K562 (cell line): ENCODE results near the gene TM9SF4. TPM values are rescaled to one million over a fixed set of nuclear protein-coding genes. Genes with fewer than 3 reads are reported as not detected.

Experiments used
- ATAC-seq: fragments of 200-7000 bp; cut with Tn5 transposase; 3 replicates; pipeline ENCODE4 v1.9.1; 2020; ENCODE audit warnings: moderate library complexity
- BruUV-seq: library from RNA; stranded (reverse); fragments of 400-500 nt; replicated peaks from 2 replicates; lab custom pipeline; 2021; lab: Mats Ljungman, UMichigan
- CTCF ChIA-PET: fragments of 300-600 bp; formaldehyde crosslinking; extraction: SDS; loops from one replicate; lab custom pipeline; 2021; ENCODE audit warnings: low intra/inter-chr PET ratio; lab: Yijun Ruan, JAX
- POLR2A ChIA-PET: fragments of 300-600, 350-650 bp; sonication (Branson Sonifier 250); formaldehyde crosslinking; extraction: SDS; loops from one replicate; lab custom pipeline; 2021; ENCODE audit warnings: antibody characterized with exemption, inconsistent platforms; lab: Yijun Ruan, JAX
- DNase-seq, 4 experiments: peaks; one replicate each; pipeline versions ENCODE4 v3.0.0 to v3.0.0-alpha.2; 2011 to 2018; ENCODE audit warnings: low spot score in 3 of 4, mixed read lengths in 3 of 4; ENCODE audit errors: extremely low read depth in 1 of 4
- FAIRE-seq: peaks from 2 replicates; lab custom pipeline; 2011; peaks lifted over from hg19 to GRCh38; lab: Jason Lieb, UNC
- H2AFZ ChIP-seq: 2 replicates; pipeline ENCODE4 v1.6.0; 2011; ENCODE audit warnings: low read depth, low read length, control low read depth, inconsistent platforms
- H3K27ac ChIP-seq: fragments of 200-600 bp; 3 replicates; pipeline ENCODE4 v1.8.0; 2011; ENCODE audit warnings: low read depth, mild to moderate bottlenecking, control low read depth, inconsistent platforms, low read length, moderate library complexity, mixed read lengths; ENCODE audit errors: extremely low read depth
- H3K27me3 ChIP-seq, 2 experiments: fragments of 300-600 bp in 1 of 2; 2 replicates in 1 of 2; 3 replicates in 1 of 2; pipeline versions ENCODE4 v1.6.0 to v1.8.0; 2011; ENCODE audit warnings: inconsistent platforms in 2 of 2, low read length in 2 of 2, mild to moderate bottlenecking in 1 of 2, mixed read lengths in 1 of 2, moderate library complexity in 1 of 2; ENCODE audit not compliant: control insufficient read depth in 2 of 2, insufficient read depth in 2 of 2
- H3K36me3 ChIP-seq: fragments of 300-600 bp; 3 replicates; pipeline ENCODE4 v1.8.0; 2011; ENCODE audit warnings: mild to moderate bottlenecking, low read length, inconsistent platforms; ENCODE audit not compliant: control insufficient read depth, insufficient read depth
- H3K4me1 ChIP-seq, 2 experiments: fragments of 200-600 bp in 1 of 2; replicated peaks in 1 of 2; 2 replicates in 1 of 2; 3 replicates in 1 of 2; pipeline versions ENCODE4 v1.5.1 to v1.8.0; 2011; ENCODE audit warnings: inconsistent platforms in 2 of 2, low read length in 2 of 2, mild to moderate bottlenecking in 1 of 2, mixed read lengths in 1 of 2, moderate library complexity in 1 of 2; ENCODE audit not compliant: control insufficient read depth in 2 of 2, insufficient read depth in 2 of 2
- H3K4me2 ChIP-seq: 2 replicates; pipeline ENCODE4 v1.6.1; 2011; ENCODE audit warnings: low read length, control low read depth, inconsistent platforms, mixed read lengths; ENCODE audit not compliant: insufficient read depth
- H3K4me3 ChIP-seq: fragments of 200-600 bp; sonication (generic), shearing (Covaris generic); 2 replicates; pipeline ENCODE4 v1.5.1; 2016; ENCODE audit warnings: control low read depth, inconsistent platforms
- H3K79me2 ChIP-seq: fragments of 200-600 bp; 3 replicates; pipeline ENCODE4 v1.8.0; 2011; ENCODE audit warnings: low read length, inconsistent platforms; ENCODE audit not compliant: control insufficient read depth, insufficient read depth
- H3K9ac ChIP-seq, 2 experiments: 2 replicates each; pipeline versions ENCODE4 v1.6.0 to v1.6.1; 2011; ENCODE audit warnings: low read depth in 2 of 2, low read length in 2 of 2, control low read depth in 1 of 2, inconsistent platforms in 1 of 2, mild to moderate bottlenecking in 1 of 2, mixed read lengths in 1 of 2; ENCODE audit not compliant: insufficient read depth in 1 of 2
- H3K9me1 ChIP-seq: one replicate; pipeline ENCODE4 v1.6.0; 2011; ENCODE audit warnings: inconsistent platforms, mild to moderate bottlenecking, low read length, moderate library complexity; ENCODE audit not compliant: control insufficient read depth, insufficient read depth
- H3K9me3 ChIP-seq: replicated peaks from 2 replicates; pipeline ENCODE4 v1.5.1; 2011; ENCODE audit warnings: low read depth, low read length, inconsistent platforms; ENCODE audit not compliant: control insufficient read depth, insufficient read depth
- H4K20me1 ChIP-seq: replicated peaks from 2 replicates; pipeline ENCODE4 v1.6.1; 2011; ENCODE audit warnings: low read length, inconsistent platforms, mixed read lengths; ENCODE audit not compliant: control insufficient read depth, insufficient read depth
- COPS2 ChIP-seq: fragments of 450-650 bp; conservative IDR thresholded peaks from 2 replicates; pipeline ENCODE4 v1.6.1; 2016; ENCODE audit warnings: mild to moderate bottlenecking, moderate library complexity
- FOXM1 ChIP-seq, 2 experiments: fragments of 450-650 bp in 1 of 2; sonication (generic) in 1 of 2; formaldehyde crosslinking in 1 of 2; IDR thresholded peaks; 2 replicates each; pipeline versions ENCODE4 v1.6.1 to v1.9.0; 2017 to 2022; ENCODE audit warnings: low read depth in 2 of 2, mild to moderate bottlenecking in 2 of 2, missing genetic modification reagents in 1 of 2, moderate library complexity in 1 of 2
- KLF16 ChIP-seq: IDR thresholded peaks from 2 replicates; pipeline ENCODE4 v1.6.1; 2016; ENCODE audit warnings: antibody characterized with exemption
- NELFE ChIP-seq: IDR thresholded peaks from 2 replicates; pipeline ENCODE4 v1.6.1; 2011; ENCODE audit warnings: mild to moderate bottlenecking; ENCODE audit not compliant: insufficient read depth, insufficient read length
- PURB ChIP-seq: sonication (generic); formaldehyde crosslinking; IDR thresholded peaks from 2 replicates; pipeline ENCODE4 v1.9.0; 2021; ENCODE audit warnings: low read depth, mild to moderate bottlenecking, missing genetic modification reagents
- XRCC4 ChIP-seq: IDR thresholded peaks from one replicate; pipeline ENCODE4 v1.6.1; 2011; ENCODE audit not compliant: insufficient read depth, insufficient read length; ENCODE audit errors: extremely low read depth
- ZBTB7A ChIP-seq: IDR thresholded peaks from 2 replicates; pipeline ENCODE4 v1.6.1; 2011; ENCODE audit warnings: low read depth, mild to moderate bottlenecking, low read length, moderate library complexity, borderline replicate concordance; ENCODE audit not compliant: control insufficient read depth
- ZNF695 ChIP-seq: fragments of 450-650 bp; formaldehyde crosslinking; IDR thresholded peaks from 2 replicates; pipeline ENCODE4 v1.4.0; 2020; ENCODE audit warnings: mild to moderate bottlenecking, moderate library complexity
- ZNF699 ChIP-seq: fragments of 250-450 bp; sonication (Bioruptor Pico); IDR thresholded peaks from 2 replicates; pipeline ENCODE4 v1.8.0; 2021; ENCODE audit warnings: mild to moderate bottlenecking, moderate library complexity; ENCODE audit not compliant: insufficient replicate concordance
- ZNF830 ChIP-seq: fragments of 250-450 bp; sonication (Bioruptor Pico); IDR thresholded peaks from 2 replicates; pipeline ENCODE4 v1.5.0; 2021; ENCODE audit warnings: mild to moderate bottlenecking
- WGBS: fragments of 100-300 bp; shearing (Covaris generic); methylation state at CpG from one replicate; pipeline ENCODE4 v1.1.6; 2016; ENCODE audit warnings: low coverage, mixed read lengths; ENCODE audit not compliant: insufficient coverage; ENCODE audit errors: missing lambda C conversion rate; 5-methylcytosine and 5-hydroxymethylcytosine counted together
- in situ Hi-C: fragments of 300-500 bp; cut with MboI; formaldehyde crosslinking; loops from 4 replicates; pipeline ENCODE4 v1.15.0; 2018; ENCODE audit warnings: inconsistent platforms, mixed read lengths
- intact Hi-C: fragments of 100-400 bp; cut with micrococcal nuclease; formaldehyde crosslinking; loops from 2 replicates; pipeline ENCODE4 v1.14.2; 2022
- polyA plus RNA-seq, 8 experiments: library from polyadenylated mRNA; depleted of rRNA in 4 of 8; stranded (reverse) in 5 of 8; unstranded in 3 of 8; fragments of >200 nt; fragmentation: Nextera tagmentation in 2 of 8; fragmentation: Illumina TruSeq in 1 of 8; extraction: Ambion mirVana in 2 of 8; extraction: Trizol in 1 of 8; gene quantifications; 2 replicates each; pipeline versions ENCODE4 v1.2.1 to v1.2.3, GENCODE V29; 2011 to 2014; ENCODE audit warnings: inconsistent platforms in 1 of 8, missing spikeins in 1 of 8
- total RNA-seq, 7 experiments: library from RNA; depleted of rRNA in 6 of 7; stranded (reverse); fragments of >200 nt in 6 of 7; fragmentation: Illumina TruSeq in 2 of 7; extraction: Trizol in 2 of 7; gene quantifications; 2 replicates each; pipeline versions ENCODE4 v1.2.1 to v1.2.3, GENCODE V29; 2011 to 2021; ENCODE audit warnings: low replicate concordance in 1 of 7
- TF ChIP-seq, protein P1 (sequence below): sonication (generic); IDR thresholded peaks from 2 replicates; pipeline ENCODE4 v1.6.1; 2016
- TF ChIP-seq, protein P2 (sequence below): fragments of 250-450 bp; sonication (Bioruptor Pico); IDR thresholded peaks from 2 replicates; pipeline ENCODE4 v1.5.0; 2021; ENCODE audit warnings: mild to moderate bottlenecking, moderate library complexity

The TM9SF4 gene
- total and polyA plus RNA-seq, 9 of the 15 experiments (the other 6 are each of a cell fraction or from before 2014, with no cell fraction given) = 14.5 to 46.3 (median 26.9) TPM

DNA sequence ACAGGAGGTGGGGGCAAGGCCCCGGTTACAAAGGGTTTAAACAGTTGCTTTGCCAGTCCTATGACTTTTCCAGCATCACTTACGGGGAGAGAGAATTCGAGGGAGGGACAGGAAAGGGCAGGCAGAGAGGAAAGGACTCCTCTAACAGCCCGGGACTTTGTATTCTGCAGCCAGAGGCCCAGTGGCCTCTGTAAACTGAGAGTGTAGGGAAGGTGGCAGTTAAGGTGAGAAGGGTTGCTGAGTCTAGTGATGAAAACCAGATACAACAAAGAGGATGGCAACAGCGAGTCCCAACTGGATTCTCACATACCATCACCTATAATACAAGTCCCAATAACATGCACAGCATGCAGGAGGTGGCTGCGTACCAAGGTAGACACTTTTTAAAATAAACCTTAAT is 84.5 kb downstream of the TM9SF4 start (continued):
- TF ChIP-seq ZNF830 (CRISPR knock-in tag) (no peak), FOXM1 (IDR thresholded peaks at IDR 0.05; ENCODE audit: low read depth) (no peak), FOXM1 (CRISPR knock-in tag; IDR thresholded peaks at IDR 0.05; ENCODE audit: low read depth) (no peak), NELFE (no peak)

DNA sequence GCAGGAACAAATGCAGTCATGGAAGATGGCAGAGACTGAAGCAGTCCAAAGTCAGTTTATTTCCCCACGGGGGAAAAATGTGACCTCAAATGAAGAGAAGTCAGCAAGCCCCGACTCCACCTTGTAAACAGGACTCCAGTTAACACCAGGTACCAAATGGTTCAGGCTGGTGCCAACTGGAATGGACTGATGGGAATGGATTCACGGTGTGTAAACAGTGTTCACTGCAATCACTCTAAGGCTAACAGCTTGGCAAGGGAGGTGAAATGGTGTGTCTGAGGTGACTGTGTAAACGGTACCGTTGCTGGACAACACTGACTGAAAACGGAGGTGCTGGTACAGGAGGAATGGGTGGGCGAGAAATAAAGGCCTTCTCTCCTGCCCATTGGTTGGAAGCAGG is 86.1 kb downstream of the TM9SF4 start:
- H2AFZ ChIP-seq = no peak overlapping the region
- TF ChIP-seq, protein P1, sequence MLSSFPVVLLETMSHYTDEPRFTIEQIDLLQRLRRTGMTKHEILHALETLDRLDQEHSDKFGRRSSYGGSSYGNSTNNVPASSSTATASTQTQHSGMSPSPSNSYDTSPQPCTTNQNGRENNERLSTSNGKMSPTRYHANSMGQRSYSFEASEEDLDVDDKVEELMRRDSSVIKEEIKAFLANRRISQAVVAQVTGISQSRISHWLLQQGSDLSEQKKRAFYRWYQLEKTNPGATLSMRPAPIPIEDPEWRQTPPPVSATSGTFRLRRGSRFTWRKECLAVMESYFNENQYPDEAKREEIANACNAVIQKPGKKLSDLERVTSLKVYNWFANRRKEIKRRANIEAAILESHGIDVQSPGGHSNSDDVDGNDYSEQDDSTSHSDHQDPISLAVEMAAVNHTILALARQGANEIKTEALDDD = no peak
- TF ChIP-seq ZNF699 (CRISPR knock-in tag) = no peak
- TF ChIP-seq ZBTB7A = no peak
- TF ChIP-seq ZNF830 (CRISPR knock-in tag) = no peak
- no peak for TF ChIP-seq ZNF695 (CRISPR knock-in tag)
- no peak for TF ChIP-seq XRCC4
- no peak for TF ChIP-seq COPS2
- TF ChIP-seq, protein P2, sequence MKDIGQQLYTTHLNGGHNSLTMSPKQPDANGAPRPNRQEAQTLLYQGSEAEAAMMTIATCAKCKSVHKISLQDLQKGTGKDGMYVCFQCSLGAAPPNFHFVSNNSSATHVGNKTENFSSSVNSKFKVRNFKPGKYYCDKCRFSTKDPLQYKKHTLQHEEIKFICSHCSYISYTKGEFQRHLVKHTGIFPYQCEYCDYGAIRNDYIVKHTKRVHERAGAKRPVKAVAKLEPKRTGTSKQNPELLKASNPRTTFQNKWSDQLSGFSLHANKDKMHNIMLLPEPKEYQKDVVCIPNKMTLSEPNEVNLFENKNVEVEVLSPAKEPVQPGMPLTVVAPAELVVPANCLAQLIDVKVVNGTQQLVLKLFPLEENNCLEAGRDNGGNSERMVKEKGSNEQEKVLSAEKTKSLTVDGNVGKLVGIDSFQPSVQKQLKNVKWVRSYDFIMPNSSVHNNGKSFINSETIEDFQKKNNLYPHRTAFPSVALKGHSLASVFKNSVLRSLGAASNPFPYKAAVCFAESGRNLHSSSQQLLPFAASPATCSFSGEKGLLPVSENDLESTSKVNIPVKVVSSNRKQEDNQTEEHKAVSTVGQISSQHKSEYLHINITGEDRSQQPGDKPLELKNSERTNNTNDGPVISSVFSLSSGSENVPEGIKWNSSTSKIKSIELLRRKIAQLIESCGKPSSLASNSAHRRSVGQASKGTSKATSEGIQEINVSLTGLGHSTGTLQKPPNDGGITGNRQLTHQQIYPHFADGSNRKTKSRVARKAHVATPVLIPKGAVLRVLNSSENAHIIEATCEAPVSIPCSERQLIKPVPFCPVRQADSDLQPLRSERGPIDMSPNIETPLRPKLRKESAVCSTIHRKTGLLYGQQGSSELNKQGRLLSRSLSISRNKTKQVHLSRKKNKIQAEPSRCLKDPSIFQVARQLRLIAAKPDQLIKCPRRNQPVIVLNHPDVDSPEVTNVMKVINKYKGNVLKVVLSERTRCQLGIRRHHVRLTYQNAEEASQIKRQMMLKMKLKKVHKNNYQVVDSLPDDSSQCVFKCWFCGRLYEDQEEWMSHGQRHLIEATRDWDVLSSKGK (CRISPR knock-in tag) = no peak
- no peak for TF ChIP-seq KLF16
- TF ChIP-seq PURB (CRISPR knock-in tag) = no peak
- DNase-seq (no peak), ATAC-seq (no peak), FAIRE-seq (no peak)
- intact Hi-C loops = no loop called here
- H3K9ac ChIP-seq = no peak overlapping the region
- H3K4me3 ChIP-seq = no peak overlapping the region
- H3K4me1 ChIP-seq = no peaks in the 10 kb centered on the region; a peak in 1 of 5 replicates
- H3K27me3 ChIP-seq = no peaks in the 10 kb centered on the region
- H3K4me2 ChIP-seq = no peak overlapping the region
- H3K9me1 ChIP-seq = no peaks in the 10 kb centered on the region
- WGBS = 88% methylated on average over 7 of the region's 7 CpGs
- peaks cover 14% of the 10 kb centered on the region; the same call in 2 of the 3 replicates for H3K79me2 ChIP-seq
- H3K27ac ChIP-seq = no peak overlapping the region
- in situ Hi-C loops = no loop called here
- BruUV-seq = no TSS peak
- no peaks in the 10 kb centered on the region for H3K9me3 ChIP-seq
- POLR2A ChIA-PET = interaction anchor here (1.5 kb wide), 1 partner anchor 10 kb away, joined by 5 read pairs; no protein-coding TSS in a partner anchor
- H4K20me1 ChIP-seq = peaks cover 12% of the 10 kb centered on the region; the same call in 1 of the 2 replicates
- peaks cover 65% of the 10 kb centered on the region for H3K36me3 ChIP-seq
- CTCF ChIA-PET = no interaction called here
